A673 (cell line): ENCODE measurements around the gene GSKIP. TPM values are rescaled to one million over a fixed set of nuclear protein-coding genes. Genes with fewer than 3 reads are reported as not detected.

Experiments
- BruUV-seq: library from RNA; stranded (reverse); fragments of 400-500 nt; replicated peaks from 2 replicates; lab custom pipeline; 2021; lab: Mats Ljungman, UMichigan
- CTCF ChIA-PET: fragments of 300-600 bp; sonication (Branson Sonifier 250); formaldehyde crosslinking; loops from one replicate; lab custom pipeline; 2022; ENCODE audit warnings: antibody characterized with exemption; lab: Charles Lee
- POLR2A ChIA-PET: fragments of 300-600 bp; sonication (Branson Sonifier 250); formaldehyde crosslinking; loops from one replicate; lab custom pipeline; 2022; ENCODE audit warnings: antibody characterized with exemption; ENCODE audit not compliant: low non-redundant PET; lab: Charles Lee
- DNase-seq: peaks from one replicate; pipeline ENCODE4 v3.0.0-alpha.2; 2015; ENCODE audit warnings: low spot score
- H3K27ac ChIP-seq: fragments of 200-600 bp; sonication (generic); 2 replicates; pipeline ENCODE4 v1.5.1; 2016; ENCODE audit warnings: mixed run types, low read depth, mild to moderate bottlenecking, mixed read lengths, antibody characterized with exemption, low read length; ENCODE audit not compliant: poor library complexity, severe bottlenecking
- H3K27me3 ChIP-seq: fragments of 200-600 bp; sonication (generic); replicated peaks from 2 replicates; pipeline ENCODE4 v1.6.1; 2017; ENCODE audit warnings: mixed run types, low read depth, mild to moderate bottlenecking, mixed read lengths, antibody characterized with exemption, low read length; ENCODE audit not compliant: insufficient read depth, poor library complexity
- H3K36me3 ChIP-seq: fragments of 200-600 bp; sonication (generic); 2 replicates; pipeline ENCODE4 v1.6.1; 2016; ENCODE audit warnings: mixed run types, mild to moderate bottlenecking, mixed read lengths, antibody characterized with exemption, low read length; ENCODE audit not compliant: insufficient read depth, poor library complexity, severe bottlenecking
- H3K4me1 ChIP-seq: fragments of 200-600 bp; sonication (generic); 2 replicates; pipeline ENCODE4 v1.6.1; 2017; ENCODE audit warnings: mixed run types, mild to moderate bottlenecking, mixed read lengths, antibody characterized with exemption, low read length; ENCODE audit not compliant: insufficient read depth, poor library complexity, severe bottlenecking
- H3K4me3 ChIP-seq: fragments of 200-600 bp; sonication (generic); 2 replicates; pipeline ENCODE4 v1.5.1; 2016; ENCODE audit warnings: low read depth, mixed run types, mild to moderate bottlenecking, mixed read lengths, low read length; ENCODE audit not compliant: poor library complexity, severe bottlenecking
- H3K9me3 ChIP-seq: fragments of 200-600 bp; sonication (generic); 2 replicates; pipeline ENCODE4 v1.6.1; 2016; ENCODE audit warnings: mixed run types, low read depth, mild to moderate bottlenecking, mixed read lengths, antibody characterized with exemption, low read length; ENCODE audit not compliant: poor library complexity, severe bottlenecking
- EZH2 ChIP-seq: fragments of 200-600 bp; sonication (generic); IDR thresholded peaks from 2 replicates; pipeline ENCODE4 v1.6.1; 2017; ENCODE audit warnings: borderline replicate concordance, low read depth, mild to moderate bottlenecking, mixed read lengths, antibody characterized with exemption, low read length; ENCODE audit not compliant: poor library complexity, severe bottlenecking
- intact Hi-C: fragments of 100-400 bp; cut with micrococcal nuclease; formaldehyde crosslinking; loops from one replicate; pipeline ENCODE4 v1.10.0; 2022; ENCODE audit not compliant: unreplicated experiment
- total RNA-seq: library from RNA; stranded (reverse); gene quantifications from 2 replicates; pipeline ENCODE4 v1.2.3, GENCODE V29; 2021
- TF ChIP-seq, protein P1 (sequence below): fragments of 300-800, 200-600 bp; sonication (generic); conservative IDR thresholded peaks from 2 replicates; pipeline ENCODE4 v1.5.1; 2017; ENCODE audit warnings: low read depth, mild to moderate bottlenecking, antibody characterized with exemption, low read length, moderate library complexity, mixed read lengths

The GSKIP gene
- total RNA-seq, 1 experiment from 2014 or later, result 21.3 TPM

DNA sequence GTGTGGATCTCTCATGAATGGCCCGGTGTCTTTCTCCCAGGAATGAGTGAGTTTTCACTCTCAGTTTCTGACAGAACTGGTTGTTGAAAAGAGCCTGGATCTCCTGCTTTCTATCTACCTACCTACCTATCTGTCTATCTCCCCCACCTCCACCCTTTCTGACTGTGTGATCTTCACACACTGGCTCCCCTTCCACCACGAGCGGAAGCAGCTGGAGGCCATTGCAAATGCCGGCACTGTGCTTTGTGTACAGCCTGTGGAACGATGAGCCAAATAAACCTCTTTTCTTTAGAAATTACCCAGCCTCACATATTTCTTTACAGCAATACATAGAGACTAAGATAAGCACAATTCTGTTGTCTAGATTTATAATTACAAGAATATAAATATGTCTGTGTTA is 7.2 kb downstream of the GSKIP start:
- CTCF ChIA-PET, result no interaction called here
- H3K4me1 ChIP-seq, result no peaks in the 10 kb centered on the region
- H3K36me3 ChIP-seq, result no peaks in the 10 kb centered on the region
- intact Hi-C loops, result no loop called here
- BruUV-seq, result no TSS peak
- H3K27ac ChIP-seq, result no peak overlapping the region
- no peak overlapping the region for H3K4me3 ChIP-seq
- TF ChIP-seq EZH2, result no peak
- TF ChIP-seq, protein P1, sequence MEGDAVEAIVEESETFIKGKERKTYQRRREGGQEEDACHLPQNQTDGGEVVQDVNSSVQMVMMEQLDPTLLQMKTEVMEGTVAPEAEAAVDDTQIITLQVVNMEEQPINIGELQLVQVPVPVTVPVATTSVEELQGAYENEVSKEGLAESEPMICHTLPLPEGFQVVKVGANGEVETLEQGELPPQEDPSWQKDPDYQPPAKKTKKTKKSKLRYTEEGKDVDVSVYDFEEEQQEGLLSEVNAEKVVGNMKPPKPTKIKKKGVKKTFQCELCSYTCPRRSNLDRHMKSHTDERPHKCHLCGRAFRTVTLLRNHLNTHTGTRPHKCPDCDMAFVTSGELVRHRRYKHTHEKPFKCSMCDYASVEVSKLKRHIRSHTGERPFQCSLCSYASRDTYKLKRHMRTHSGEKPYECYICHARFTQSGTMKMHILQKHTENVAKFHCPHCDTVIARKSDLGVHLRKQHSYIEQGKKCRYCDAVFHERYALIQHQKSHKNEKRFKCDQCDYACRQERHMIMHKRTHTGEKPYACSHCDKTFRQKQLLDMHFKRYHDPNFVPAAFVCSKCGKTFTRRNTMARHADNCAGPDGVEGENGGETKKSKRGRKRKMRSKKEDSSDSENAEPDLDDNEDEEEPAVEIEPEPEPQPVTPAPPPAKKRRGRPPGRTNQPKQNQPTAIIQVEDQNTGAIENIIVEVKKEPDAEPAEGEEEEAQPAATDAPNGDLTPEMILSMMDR, result no peak
- no peaks in the 10 kb centered on the region for H3K9me3 ChIP-seq
- POLR2A ChIA-PET, result no interaction called here
- no peaks in the 10 kb centered on the region for H3K27me3 ChIP-seq
- no peak for DNase-seq

DNA sequence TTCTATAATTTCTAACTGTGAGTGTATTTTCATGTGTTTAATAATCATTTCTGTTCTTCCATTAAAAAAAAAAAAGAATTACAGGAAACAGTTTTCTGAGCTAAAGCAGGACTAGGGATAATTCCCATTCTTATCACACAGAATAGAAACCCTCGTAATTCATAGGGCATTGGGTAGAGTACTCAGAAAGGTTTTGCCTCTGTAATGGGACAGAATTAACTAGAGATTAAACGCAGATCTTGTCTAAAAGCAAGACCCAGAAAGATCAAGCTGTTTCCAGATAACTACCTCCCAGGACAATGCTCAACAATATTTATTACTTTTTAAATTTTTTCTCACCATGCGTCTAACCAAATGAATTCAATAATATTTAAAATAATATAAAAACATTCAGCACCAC is 10.2 kb downstream of the GSKIP start:
- no peak for DNase-seq
- Histone ChIP-seq H3K27ac (no peak overlapping the region), H3K4me3 (no peak overlapping the region), H3K9me3 (no peaks in the 10 kb centered on the region), H3K4me1 (no peaks in the 10 kb centered on the region), H3K36me3 (no peaks in the 10 kb centered on the region), H3K27me3 (no peaks in the 10 kb centered on the region)
- TF ChIP-seq EZH2, result no peak
- TF ChIP-seq, protein P1, result no peak
- CTCF ChIA-PET, result no interaction called here
- intact Hi-C loops, result no loop called here
- no TSS peak for BruUV-seq
- POLR2A ChIA-PET, result no interaction called here

DNA sequence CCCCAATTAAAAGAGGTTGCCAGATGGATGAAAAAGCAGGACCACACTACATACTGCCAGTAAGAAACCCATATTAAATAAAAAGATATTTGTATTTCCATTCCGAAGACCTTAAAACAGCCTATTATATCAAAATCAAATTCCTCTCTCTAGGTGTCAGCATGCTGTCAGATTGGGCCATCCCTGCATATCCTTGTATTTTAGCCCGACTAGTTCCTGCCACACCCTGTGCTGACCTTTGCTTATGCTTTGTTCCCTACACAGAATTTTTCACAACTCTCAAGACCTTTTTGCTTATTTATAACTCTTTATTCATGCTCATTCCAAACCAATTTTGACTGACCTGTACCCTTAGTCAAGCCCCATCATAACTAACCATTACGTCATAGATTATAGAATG is 12.8 kb downstream of the GSKIP start:
- no TSS peak for BruUV-seq
- DNase-seq, result no peak
- Histone ChIP-seq H3K4me1 (no peaks in the 10 kb centered on the region), H3K27ac (no peak overlapping the region), H3K27me3 (no peaks in the 10 kb centered on the region), H3K36me3 (no peaks in the 10 kb centered on the region), H3K9me3 (no peaks in the 10 kb centered on the region), H3K4me3 (no peak overlapping the region)
- ChIA-PET CTCF (no interaction called here), POLR2A (no interaction called here)
- intact Hi-C loops, result no loop called here
- TF ChIP-seq, protein P1, result no peak
- TF ChIP-seq EZH2, result no peak
